ENCODE measurements around the gene OR4D2.

DNA sequence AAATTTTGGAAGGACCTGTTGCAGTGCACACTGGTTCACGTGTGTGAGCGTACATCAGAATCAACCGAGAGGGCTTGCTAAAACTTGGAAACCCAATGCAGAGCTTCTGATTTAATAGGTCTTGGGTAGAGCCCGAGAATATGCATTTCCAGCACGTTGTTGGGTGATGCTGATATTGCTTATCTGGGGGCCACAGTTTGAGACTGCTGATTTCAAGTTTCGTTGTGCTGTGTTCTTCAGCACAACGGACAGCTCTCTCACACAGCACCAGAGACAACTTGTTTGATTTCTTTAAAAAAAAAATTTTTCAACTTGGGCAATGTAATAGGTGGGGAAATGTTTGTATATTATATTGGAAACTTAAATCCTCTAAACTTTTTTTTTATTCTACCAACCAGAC lies 9.4 kb downstream of the OR4D2 start:
- TF ChIP-seq, protein P1, sequence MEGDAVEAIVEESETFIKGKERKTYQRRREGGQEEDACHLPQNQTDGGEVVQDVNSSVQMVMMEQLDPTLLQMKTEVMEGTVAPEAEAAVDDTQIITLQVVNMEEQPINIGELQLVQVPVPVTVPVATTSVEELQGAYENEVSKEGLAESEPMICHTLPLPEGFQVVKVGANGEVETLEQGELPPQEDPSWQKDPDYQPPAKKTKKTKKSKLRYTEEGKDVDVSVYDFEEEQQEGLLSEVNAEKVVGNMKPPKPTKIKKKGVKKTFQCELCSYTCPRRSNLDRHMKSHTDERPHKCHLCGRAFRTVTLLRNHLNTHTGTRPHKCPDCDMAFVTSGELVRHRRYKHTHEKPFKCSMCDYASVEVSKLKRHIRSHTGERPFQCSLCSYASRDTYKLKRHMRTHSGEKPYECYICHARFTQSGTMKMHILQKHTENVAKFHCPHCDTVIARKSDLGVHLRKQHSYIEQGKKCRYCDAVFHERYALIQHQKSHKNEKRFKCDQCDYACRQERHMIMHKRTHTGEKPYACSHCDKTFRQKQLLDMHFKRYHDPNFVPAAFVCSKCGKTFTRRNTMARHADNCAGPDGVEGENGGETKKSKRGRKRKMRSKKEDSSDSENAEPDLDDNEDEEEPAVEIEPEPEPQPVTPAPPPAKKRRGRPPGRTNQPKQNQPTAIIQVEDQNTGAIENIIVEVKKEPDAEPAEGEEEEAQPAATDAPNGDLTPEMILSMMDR (conservative IDR thresholded peaks at IDR 0.05; ENCODE audit: low read length), result no peak
- no peak for TF ChIP-seq EZH2phosphoT487 (IDR thresholded peaks at IDR 0.05; ENCODE audit: borderline replicate concordance)

Data from Loucy (cell line).